ENCODE data around the gene USP9X. TPM values are rescaled to one million over a fixed set of nuclear protein-coding genes. Genes with fewer than 3 reads are reported as not detected.

Gene USP9X
- total and polyA plus RNA-seq, 2 donors (not counting 3 experiments of a cell fraction or from before 2014, with no cell fraction given), result 13.7 to 66.8 TPM

GRCh38 chrX:41127477-41128192 lies 42.4 kb downstream of the USP9X start:
- TF ChIP-seq CTCF (IDR thresholded peaks at IDR 0.05; ENCODE audit: extremely low read depth in 1 of 2, insufficient read depth in 1 of 2, low read depth in 1 of 2, low read length in 2 of 2), result no peak
- intact Hi-C loops (cut with micrococcal nuclease) (no loop called here), dilution Hi-C loops (cut with MboI; ENCODE audit: extremely low pct_ligation_motif_present, low sequenced_read_pairs) (no loop called here)
- FAIRE-seq (peak; percentile 50), DNase-seq (ENCODE audit: low read depth, low spot score) (no peak)
- no peaks in the 10 kb centered on the region for H3K9me3 ChIP-seq (replicated peaks; ENCODE audit: control insufficient read depth, insufficient read depth, low read length)
- peaks cover 0 to under 1% of the 10 kb centered on the region in 2 experiments for H3K36me3 ChIP-seq (ENCODE audit: control insufficient read depth in 2 of 2, extremely low read depth in 1 of 2, insufficient read depth in 2 of 2, low read length in 2 of 2)
- ChIA-PET CTCF (interaction anchor here (1.6 kb wide), 1 partner anchor 53 kb away, joined by 4 read pairs; no protein-coding TSS in a partner anchor), POLR2A (no interaction called here)
- H2AFZ ChIP-seq (ENCODE audit: low read depth, low read length), result no peak overlapping the region
- H3K4me1 ChIP-seq (ENCODE audit: control insufficient read depth, extremely low read depth, insufficient read depth, low read length), result no peaks in the 10 kb centered on the region
- H3K4me3 ChIP-seq (replicated peaks in 1 of 3; ENCODE audit: insufficient read depth in 1 of 3, low read depth in 1 of 3, low read length in 3 of 3), result no peak overlapping the region
- no peaks in the 10 kb centered on the region for H3K9me1 ChIP-seq (replicated peaks; ENCODE audit: control insufficient read depth, extremely low read depth, insufficient read depth, low read length)
- H3K27ac ChIP-seq (ENCODE audit: insufficient read depth, low read depth, low read length), result no peak overlapping the region
- peaks cover 44% of the 10 kb centered on the region for H3K79me2 ChIP-seq (ENCODE audit: control insufficient read depth, insufficient read depth, low read length)
- no peak overlapping the region for H3K9ac ChIP-seq (replicated peaks; ENCODE audit: extremely low read depth, insufficient read depth, low read length)
- H3K4me2 ChIP-seq (ENCODE audit: insufficient read depth, low read length), result no peak overlapping the region
- BruUV-seq (replicated peaks), result no TSS peak
- no peaks in the 10 kb centered on the region for H4K20me1 ChIP-seq (replicated peaks; ENCODE audit: control insufficient read depth, extremely low read depth, insufficient read depth, low read length)
- H3K27me3 ChIP-seq (ENCODE audit: control insufficient read depth in 2 of 2, insufficient read depth in 2 of 2, low read length in 2 of 2), result no peaks in the 10 kb centered on the region

GRCh38 chrX:41128955-41129354 lies 43.7 kb downstream of the USP9X start:
- Histone ChIP-seq H3K9me1 (replicated peaks; ENCODE audit: control insufficient read depth, extremely low read depth, insufficient read depth, low read length) (no peaks in the 10 kb centered on the region), H3K79me2 (ENCODE audit: control insufficient read depth, insufficient read depth, low read length) (peaks cover 35% of the 10 kb centered on the region), H3K4me2 (ENCODE audit: insufficient read depth, low read length) (no peak overlapping the region), H3K9ac (replicated peaks; ENCODE audit: extremely low read depth, insufficient read depth, low read length) (no peak overlapping the region), H3K27ac (ENCODE audit: insufficient read depth, low read depth, low read length) (no peak overlapping the region), H2AFZ (ENCODE audit: low read depth, low read length) (no peak overlapping the region), H3K9me3 (replicated peaks; ENCODE audit: control insufficient read depth, insufficient read depth, low read length) (no peaks in the 10 kb centered on the region), H3K36me3 (ENCODE audit: control insufficient read depth in 2 of 2, extremely low read depth in 1 of 2, insufficient read depth in 2 of 2, low read length in 2 of 2) (peaks cover 0 to 3% of the 10 kb centered on the region in 2 experiments), H3K4me3 (replicated peaks in 1 of 3; ENCODE audit: insufficient read depth in 1 of 3, low read depth in 1 of 3, low read length in 3 of 3) (no peak overlapping the region), H4K20me1 (replicated peaks; ENCODE audit: control insufficient read depth, extremely low read depth, insufficient read depth, low read length) (no peaks in the 10 kb centered on the region), H3K27me3 (ENCODE audit: control insufficient read depth in 2 of 2, insufficient read depth in 2 of 2, low read length in 2 of 2) (no peaks in the 10 kb centered on the region), H3K4me1 (ENCODE audit: control insufficient read depth, extremely low read depth, insufficient read depth, low read length) (no peaks in the 10 kb centered on the region)
- ChIA-PET POLR2A (no interaction called here), CTCF (no interaction called here)
- no peak for FAIRE-seq
- intact Hi-C loops (cut with micrococcal nuclease), result no loop called here
- DNase-seq (ENCODE audit: low read depth, low spot score), result no peak
- no peak for TF ChIP-seq FOS (IDR thresholded peaks at IDR 0.05; ENCODE audit: borderline replicate concordance, insufficient read depth, low read length)
- TF ChIP-seq CTCF (IDR thresholded peaks at IDR 0.05; ENCODE audit: extremely low read depth in 1 of 2, insufficient read depth in 1 of 2, low read depth in 1 of 2, low read length in 2 of 2), result no peak
- TF ChIP-seq MAX (IDR thresholded peaks at IDR 0.05; ENCODE audit: insufficient read depth, insufficient read length), result no peak
- no peak for TF ChIP-seq GATA2 (IDR thresholded peaks at IDR 0.05; ENCODE audit: insufficient read depth, insufficient read length, low read depth, low read length)
- TF ChIP-seq MYC (IDR thresholded peaks at IDR 0.05; ENCODE audit: low read depth, low read length), result no peak
- no peak for TF ChIP-seq POLR2AphosphoS5 (IDR thresholded peaks at IDR 0.05; ENCODE audit: insufficient read depth, low read depth, low read length)
- no peak for TF ChIP-seq EZH2 (IDR thresholded peaks at IDR 0.05; ENCODE audit: borderline replicate concordance, low read depth, low read length, severe bottlenecking)
- TF ChIP-seq POLR2A (IDR thresholded peaks at IDR 0.05; ENCODE audit: low read depth, low read length), result no peak
- TF ChIP-seq JUN (IDR thresholded peaks at IDR 0.05; ENCODE audit: borderline replicate concordance, insufficient read depth, insufficient read length, low read depth), result no peak
- dilution Hi-C loops (cut with MboI; ENCODE audit: extremely low pct_ligation_motif_present, low sequenced_read_pairs), result no loop called here
- BruUV-seq (replicated peaks), result no TSS peak
